AG09319 (cell line): ENCODE results near the gene OR6F1.
"Not testable (repeated sequence)": the region's sequence is repeated elsewhere in the genome, so short reads cannot be mapped to it uniquely, and the experiment has no call there.

ENCODE experiments used
- DNase-seq: peaks from one replicate; pipeline ENCODE4 v3.0.0-alpha.2; 2010; ENCODE audit warnings: low read depth; ENCODE audit errors: extremely low read depth
- CTCF ChIP-seq: IDR thresholded peaks from 2 replicates; pipeline ENCODE4 v1.5.1; 2011; ENCODE audit warnings: low read depth, mild to moderate bottlenecking, inconsistent platforms, low read length, moderate library complexity

Gene OR6F1

GRCh38 chr1:247716546-247716945 lies at the start of gene OR6F1:
Gene OR6F1, minus strand, starts transcription at chr1:247716646. Its CDS starts 3,891 bp downstream, at chr1:247712755.
- no peak for TF ChIP-seq CTCF
- no peak for DNase-seq

GRCh38 chr1:247760456-247760855 lies 44.0 kb upstream of the OR6F1 start, which contains the start of gene OR1C1:
Gene OR1C1, minus strand, starts transcription at chr1:247760556. Its CDS starts 2,150 bp downstream, at chr1:247758406.
- TF ChIP-seq CTCF, result no peak
- no peak for DNase-seq

- DNase-seq, result not testable (repeated sequence)
Measured at GRCh38 chr1:247754311-247754710, 37.9 kb upstream of the OR6F1 start.

GRCh38 chr1:247749870-247750269 lies 33.4 kb upstream of the OR6F1 start:
- no peak for DNase-seq
- TF ChIP-seq CTCF, result no peak

GRCh38 chr1:247748041-247748440 lies 31.6 kb upstream of the OR6F1 start, which contains the start of gene OR14A2:
Gene OR14A2, minus strand, starts transcription at chr1:247748141.
- no peak for TF ChIP-seq CTCF
- DNase-seq, result no peak

- TF ChIP-seq CTCF, result no peak
- no peak for DNase-seq
Measured at GRCh38 chr1:247747616-247748015, 31.2 kb upstream of the OR6F1 start.

GRCh38 chr1:247746391-247746935 lies 30.0 kb upstream of the OR6F1 start:
- TF ChIP-seq CTCF, result no peak
- no peak for DNase-seq

- DNase-seq, result not testable (repeated sequence)
Measured at GRCh38 chr1:247742215-247742760, 25.8 kb upstream of the OR6F1 start.
